Upper lobe of left lung (tissue), 6 donors: ENCODE data around the gene ATP9B. TPM values are rescaled to one million over a fixed set of nuclear protein-coding genes. Genes with fewer than 3 reads are reported as not detected.

Experiments
- ATAC-seq, 2 donors: fragments of 200-7000 bp; cut with Tn5 transposase; one replicate each; pipeline ENCODE4 v1.9.1; 2022; ENCODE audit warnings: mild to moderate bottlenecking in 2 of 2, moderate library complexity in 2 of 2; ENCODE audit not compliant: low FRiP score in 2 of 2
- DNase-seq, 2 donors: peaks; one replicate each; pipeline ENCODE4 v3.0.0-alpha.2; 2019 to 2020
- H3K27ac ChIP-seq, 4 donors: fragments of 200-600 bp; sonication (generic); one replicate each; pipeline ENCODE4 v1.5.1; 2016 to 2019
- H3K27me3 ChIP-seq, 4 donors: fragments of 200-600 bp; sonication (generic); one replicate each; pipeline ENCODE4 v1.5.1; 2017 to 2019
- H3K36me3 ChIP-seq, 4 donors: fragments of 200-600 bp; sonication (generic); one replicate each; pipeline ENCODE4 v1.5.1; 2016 to 2019
- H3K4me1 ChIP-seq, 4 donors: fragments of 200-600 bp; sonication (generic); one replicate each; pipeline ENCODE4 v1.5.1; 2018 to 2019
- H3K4me3 ChIP-seq, 4 donors: fragments of 200-600 bp; sonication (generic); one replicate each; pipeline ENCODE4 v1.5.1; 2017 to 2019; ENCODE audit warnings: mild to moderate bottlenecking in 2 of 4, moderate library complexity in 1 of 4
- H3K9me3 ChIP-seq, 4 donors: fragments of 200-600 bp; sonication (generic); one replicate each; pipeline ENCODE4 v1.5.1; 2018 to 2019
- EP300 ChIP-seq, 4 donors: sonication (generic); formaldehyde crosslinking; IDR thresholded peaks; one replicate each; pipeline ENCODE4 v1.5.1; 2017; ENCODE audit warnings: antibody characterized with exemption in 4 of 4, control low read depth in 2 of 4
- POLR2A ChIP-seq, 4 donors: fragments of 450-650 bp; IDR thresholded peaks; one replicate each; pipeline ENCODE4 v1.5.1; 2016 to 2017; ENCODE audit warnings: antibody characterized with exemption in 4 of 4, mild to moderate bottlenecking in 2 of 4
- POLR2AphosphoS5 ChIP-seq, 2 donors: sonication (generic); formaldehyde crosslinking; IDR thresholded peaks; one replicate each; pipeline ENCODE4 v1.5.1; 2017; ENCODE audit warnings: antibody characterized with exemption in 2 of 2
- WGBS, 2 donors: methylation state at CpG; one replicate each; pipeline ENCODE4 v1.1.5; 2017 to 2018; 5-methylcytosine and 5-hydroxymethylcytosine counted together
- total RNA-seq, 6 donors: library from RNA; depleted of rRNA in 4 of 6; stranded (reverse); fragments of >200 nt in 4 of 6; gene quantifications; one replicate each; pipeline versions ENCODE4 v1.1.0 to v1.2.1, GENCODE V29; 2016 to 2021
- TF ChIP-seq, protein P1 (sequence below), 6 experiments: fragments of 450-650 bp in 4 of 6; fragments of 200-600 bp in 2 of 6; sonication (generic) in 2 of 6; IDR thresholded peaks; one replicate each; pipeline ENCODE4 v1.5.1; 2016 to 2019; ENCODE audit warnings: antibody characterized with exemption in 6 of 6
- donor health status: DM: no; HTN: no; CAD: no; lungs with moderate emphysema.
- donor health status: DM: no; HTN: yes; CAD: no; lungs with severe emphysema.

ATP9B gene
- total RNA-seq, 6 donors from 2014 or later, result 29.8 to 124 (median 49.2) TPM

- Histone ChIP-seq H3K9me3 (no peaks in the 10 kb centered on the region), H3K27me3 (no peaks in the 10 kb centered on the region), H3K4me1 (no peaks in the 10 kb centered on the region), H3K36me3 (peaks cover 0 to 31% (median 7%) of the 10 kb centered on the region in 4 donors), H3K4me3 (no peak overlapping the region), H3K27ac (no peak overlapping the region)
- WGBS, 2 donors, result 88 to 93% methylated on average over 18 to 26 of the region's 26 CpGs
- TF ChIP-seq POLR2A (IDR thresholded peaks at IDR 0.05), result no peak
- TF ChIP-seq, protein P1, sequence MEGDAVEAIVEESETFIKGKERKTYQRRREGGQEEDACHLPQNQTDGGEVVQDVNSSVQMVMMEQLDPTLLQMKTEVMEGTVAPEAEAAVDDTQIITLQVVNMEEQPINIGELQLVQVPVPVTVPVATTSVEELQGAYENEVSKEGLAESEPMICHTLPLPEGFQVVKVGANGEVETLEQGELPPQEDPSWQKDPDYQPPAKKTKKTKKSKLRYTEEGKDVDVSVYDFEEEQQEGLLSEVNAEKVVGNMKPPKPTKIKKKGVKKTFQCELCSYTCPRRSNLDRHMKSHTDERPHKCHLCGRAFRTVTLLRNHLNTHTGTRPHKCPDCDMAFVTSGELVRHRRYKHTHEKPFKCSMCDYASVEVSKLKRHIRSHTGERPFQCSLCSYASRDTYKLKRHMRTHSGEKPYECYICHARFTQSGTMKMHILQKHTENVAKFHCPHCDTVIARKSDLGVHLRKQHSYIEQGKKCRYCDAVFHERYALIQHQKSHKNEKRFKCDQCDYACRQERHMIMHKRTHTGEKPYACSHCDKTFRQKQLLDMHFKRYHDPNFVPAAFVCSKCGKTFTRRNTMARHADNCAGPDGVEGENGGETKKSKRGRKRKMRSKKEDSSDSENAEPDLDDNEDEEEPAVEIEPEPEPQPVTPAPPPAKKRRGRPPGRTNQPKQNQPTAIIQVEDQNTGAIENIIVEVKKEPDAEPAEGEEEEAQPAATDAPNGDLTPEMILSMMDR (IDR thresholded peaks at IDR 0.05), result no peak
- DNase-seq (peak in 1 of 2 donors; percentile 81), ATAC-seq (peak in 1 of 2 donors; percentile 6)
These were observed 354.2 kb downstream of the ATP9B start for GRCh38 chr18:79423211-79424007.

- DNase-seq (peak in 1 of 2 donors; percentile 85), ATAC-seq (peak; percentile 19 to 74)
- Histone ChIP-seq H3K27ac (no peak overlapping the region), H3K4me3 (no peak overlapping the region), H3K36me3 (peaks cover 0 to 31% (median 7%) of the 10 kb centered on the region in 4 donors), H3K27me3 (no peaks in the 10 kb centered on the region), H3K4me1 (no peaks in the 10 kb centered on the region), H3K9me3 (no peaks in the 10 kb centered on the region)
- no peak for TF ChIP-seq EP300 (IDR thresholded peaks at IDR 0.05)
- no peak for TF ChIP-seq POLR2AphosphoS5 (IDR thresholded peaks at IDR 0.05)
- TF ChIP-seq POLR2A (IDR thresholded peaks at IDR 0.05), result no peak
- TF ChIP-seq, protein P1 (IDR thresholded peaks at IDR 0.05), result no peak
- 83 to 86% methylated on average over 15 to 30 of the region's 30 CpGs for WGBS, 2 donors
These were observed 354.9 kb downstream of the ATP9B start for GRCh38 chr18:79424008-79424565.

DNA sequence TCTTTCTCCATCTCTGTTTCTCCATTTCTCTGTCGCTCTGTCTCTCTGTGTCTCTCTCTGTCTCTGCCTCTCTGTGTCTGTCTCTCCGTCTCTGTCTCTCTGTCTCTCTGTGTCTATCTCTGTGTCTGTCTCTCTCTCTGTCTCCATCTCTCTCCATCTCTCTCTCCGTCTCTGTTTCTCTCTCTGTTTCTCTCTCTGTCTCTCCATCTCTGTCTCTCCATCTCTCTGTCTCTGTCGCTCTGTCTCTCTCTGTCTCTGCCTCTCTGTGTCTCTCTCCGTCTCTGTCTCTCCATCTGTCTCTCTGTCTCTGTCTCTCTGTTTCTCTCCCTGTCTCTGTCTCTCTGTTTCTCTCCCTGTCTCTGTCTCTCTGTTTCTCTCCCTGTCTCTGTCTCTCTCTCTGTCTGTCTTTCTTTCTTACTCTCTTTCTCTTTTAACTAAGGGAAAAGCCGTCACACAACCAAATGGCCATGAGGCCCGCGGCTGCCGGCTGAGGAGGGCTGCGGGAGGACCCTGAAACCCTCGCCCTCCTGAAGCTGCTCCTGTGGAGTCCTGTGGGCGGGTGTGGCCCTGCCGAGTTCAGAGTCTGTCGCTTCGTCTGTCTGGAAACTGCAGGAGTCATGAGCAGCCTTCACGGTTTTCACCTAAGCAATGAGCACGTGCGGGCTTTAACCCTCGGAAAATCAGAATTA, 355.8 kb downstream of the ATP9B start:
- DNase-seq, result peak in 1 of 2 donors; percentile 58
- no peak for TF ChIP-seq POLR2AphosphoS5 (IDR thresholded peaks at IDR 0.05)
- TF ChIP-seq POLR2A (IDR thresholded peaks at IDR 0.05), result no peak
- no peak for TF ChIP-seq EP300 (IDR thresholded peaks at IDR 0.05)
- TF ChIP-seq, protein P1 (IDR thresholded peaks at IDR 0.05), result no peak
- H3K9me3 ChIP-seq, result no peaks in the 10 kb centered on the region
- H3K4me3 ChIP-seq, result no peak overlapping the region
- 89 to 92% methylated on average over 18 to 19 of the region's 19 CpGs for WGBS, 2 donors
- no peak overlapping the region for H3K27ac ChIP-seq
- no peaks in the 10 kb centered on the region for H3K27me3 ChIP-seq
- ATAC-seq, result no peak
- H3K4me1 ChIP-seq, result no peaks in the 10 kb centered on the region
- H3K36me3 ChIP-seq, result peaks cover 0 to 31% (median 7%) of the 10 kb centered on the region in 4 donors

DNA sequence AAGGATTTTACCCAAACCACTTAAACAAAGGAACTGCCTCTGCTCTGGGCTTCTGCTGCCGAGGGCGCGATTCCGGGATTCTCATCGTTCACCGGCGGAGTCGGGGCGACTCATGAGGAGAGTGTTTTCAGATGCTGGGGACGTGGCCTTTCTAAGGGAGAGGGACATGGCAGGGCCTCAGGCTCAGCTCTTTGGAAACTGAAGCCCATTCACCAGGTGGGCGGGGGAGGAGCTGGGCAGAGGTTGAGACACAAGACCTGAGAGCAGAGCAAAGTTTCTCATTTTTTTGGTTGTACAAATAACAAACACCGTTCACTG, 356.3 kb downstream of the ATP9B start:
- no peaks in the 10 kb centered on the region for H3K4me1 ChIP-seq
- no peaks in the 10 kb centered on the region for H3K9me3 ChIP-seq
- no peaks in the 10 kb centered on the region for H3K27me3 ChIP-seq
- WGBS, 2 donors, result 87 to 91% methylated on average over 12 of the region's 12 CpGs
- no peak for TF ChIP-seq EP300 (IDR thresholded peaks at IDR 0.05)
- TF ChIP-seq POLR2A (IDR thresholded peaks at IDR 0.05), result no peak
- TF ChIP-seq, protein P1 (IDR thresholded peaks at IDR 0.05), result no peak
- no peak for TF ChIP-seq POLR2AphosphoS5 (IDR thresholded peaks at IDR 0.05)
- peaks cover 0 to 26% (median 6%) of the 10 kb centered on the region in 4 donors for H3K36me3 ChIP-seq
- no peak for ATAC-seq
- H3K4me3 ChIP-seq, result no peak overlapping the region
- peak in 1 of 2 donors; percentile 64 for DNase-seq
- H3K27ac ChIP-seq, result no peak overlapping the region
